Bone marrow (tissue), 2 donors: Measurements from ENCODE around the gene MRPS18C.
"Not testable (repeated sequence)": the region's sequence is repeated elsewhere in the genome, so short reads cannot be mapped to it uniquely, and the experiment has no call there.

Source experiments
- DNase-seq, 2 donors: peaks; one replicate each; lab custom pipeline; 2025; lab: John Stamatoyannopoulos, UW

Gene MRPS18C

GRCh38 chr4:83496085-83496917, 40.4 kb downstream of the MRPS18C start:
- DNase-seq: not testable (repeated sequence)

- DNase-seq: no peak
These were observed 42.3 kb downstream of the MRPS18C start for GRCh38 chr4:83498187-83498586.

GRCh38 chr4:83501671-83502070, 45.8 kb downstream of the MRPS18C start:
- not testable (repeated sequence) for DNase-seq

GRCh38 chr4:83503974-83504373, 48.1 kb downstream of the MRPS18C start:
- DNase-seq: no peak

GRCh38 chr4:83504503-83504902, 48.6 kb downstream of the MRPS18C start:
- DNase-seq: no peak

- no peak for DNase-seq
These were observed 49.1 kb downstream of the MRPS18C start for GRCh38 chr4:83504996-83505395.

- peak; percentile 18 to 68 for DNase-seq
These were observed 53.3 kb downstream of the MRPS18C start for GRCh38 chr4:83509156-83509585.

GRCh38 chr4:83510442-83510841, 54.6 kb downstream of the MRPS18C start:
- DNase-seq: no peak
